ENCODE data around the gene GSK3A.

DNA sequence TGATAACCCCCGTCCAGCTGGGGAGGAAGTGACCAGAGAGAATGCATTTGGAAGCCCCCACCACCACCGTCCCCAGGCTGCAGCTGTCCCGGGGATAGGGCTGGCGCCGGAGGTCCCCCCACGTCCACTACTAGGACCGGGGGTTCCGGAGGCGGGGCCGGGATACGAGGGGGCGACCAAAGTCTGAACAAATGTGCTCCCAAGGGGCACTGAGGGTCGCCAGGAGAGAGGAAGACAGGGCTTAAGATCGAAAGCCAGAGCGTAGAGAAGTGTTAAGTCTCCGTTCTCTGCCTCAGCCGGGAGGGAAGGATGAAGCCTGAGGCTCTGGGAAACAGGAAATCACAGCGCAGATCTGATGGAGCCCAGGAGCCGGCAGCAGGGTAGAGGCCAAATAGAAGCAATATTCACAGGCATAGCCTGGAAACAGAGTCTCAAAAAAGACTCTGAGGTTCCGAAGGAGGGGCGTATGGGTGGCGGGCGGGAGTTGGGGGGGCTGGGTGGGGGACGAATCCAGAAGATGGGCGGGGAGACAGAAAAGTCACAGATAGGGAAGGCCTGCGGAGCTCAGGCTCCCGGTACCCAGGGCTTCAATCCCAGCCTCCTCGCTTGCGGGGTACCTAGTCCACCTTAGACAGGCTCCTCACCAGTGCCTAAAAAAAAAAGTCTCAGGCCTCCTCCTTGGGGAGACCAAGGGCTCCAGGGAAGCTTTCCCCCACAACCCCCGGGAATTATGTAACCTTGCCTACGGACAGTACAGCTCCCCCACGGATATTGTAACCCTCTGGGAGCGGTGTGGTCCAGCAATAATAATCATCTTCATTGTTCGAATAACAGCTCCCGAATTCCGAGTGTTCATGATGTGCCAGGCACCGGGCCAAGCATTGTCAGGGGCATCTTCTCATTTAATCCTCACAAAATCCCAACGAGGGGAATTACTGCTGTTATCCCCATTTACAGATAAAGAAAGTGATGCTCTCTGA lies 13.7 kb upstream of the GSK3A start:
- TF ChIP-seq CTCF (conservative IDR thresholded peaks at IDR 0.05; ENCODE audit: low read depth, low read length) (no peak), EZH2 (IDR thresholded peaks at IDR 0.05; ENCODE audit: borderline replicate concordance, low read depth, low read length, poor library complexity, severe bottlenecking) (no peak)
